AG04450 (cell line): Measurements from ENCODE around the gene TSKS. TPM values are rescaled to one million over a fixed set of nuclear protein-coding genes. Genes with fewer than 3 reads are reported as not detected.
A peak's percentile ranks its signal among the peaks of the same experiment; 100 is the strongest.
"Not testable (repeated sequence)": the region's sequence is repeated elsewhere in the genome, so short reads cannot be mapped to it uniquely, and the experiment has no call there.

Source experiments
- CTCF ChIA-PET: fragments of 300-600, 350-600 bp; formaldehyde crosslinking; extraction: SDS; loops from one replicate; lab custom pipeline; 2022; ENCODE audit warnings: antibody characterized with exemption, inconsistent platforms; lab: Charles Lee
- POLR2A ChIA-PET: fragments of 350-600 bp; formaldehyde crosslinking; extraction: SDS; loops from one replicate; lab custom pipeline; 2021; ENCODE audit warnings: antibody characterized with exemption, inconsistent platforms; lab: Yijun Ruan, JAX
- DNase-seq: peaks from one replicate; pipeline ENCODE4 v3.0.0-alpha.2; 2011; ENCODE audit warnings: low read depth, low spot score
- H3K27ac ChIP-seq: one replicate; pipeline ENCODE4 v1.5.1; 2012; ENCODE audit warnings: low read depth, low read length, control low read depth
- H3K27me3 ChIP-seq: one replicate; pipeline ENCODE4 v1.6.0; 2012; ENCODE audit warnings: low read length; ENCODE audit not compliant: control insufficient read depth, insufficient read depth
- H3K4me3 ChIP-seq: 2 replicates; pipeline ENCODE4 v1.5.1; 2011; ENCODE audit warnings: mild to moderate bottlenecking, low read depth, low read length, control low read depth
- H3K9me3 ChIP-seq: 2 replicates; pipeline ENCODE4 v1.5.1; 2012; ENCODE audit warnings: low read length; ENCODE audit not compliant: control insufficient read depth, insufficient read depth
- CTCF ChIP-seq: IDR thresholded peaks from 2 replicates; pipeline ENCODE4 v1.5.1; 2011; ENCODE audit warnings: low read depth, low read length, control low read depth, inconsistent platforms
- polyA plus RNA-seq: library from polyadenylated mRNA; depleted of rRNA; stranded (reverse); fragments of >200 nt; gene quantifications from 2 replicates; pipeline ENCODE4 v1.2.3, GENCODE V29; 2011

TSKS gene
- polyA plus RNA-seq, 1 experiment: not detected

GRCh38 chr19:49738268-49738667, 24.8 kb downstream of the TSKS start:
- no peak for DNase-seq

GRCh38 chr19:49730166-49730565, 32.9 kb downstream of the TSKS start:
- no peak for TF ChIP-seq CTCF
- Histone ChIP-seq H3K9me3 (no peaks in the 10 kb centered on the region), H3K27me3 (no peaks in the 10 kb centered on the region), H3K27ac (no peak overlapping the region), H3K4me3 (no peak overlapping the region)
- ChIA-PET CTCF (interaction anchor here (1.6 kb wide), 1 partner anchor 49 kb away, joined by 4 read pairs; no protein-coding TSS in a partner anchor), POLR2A (no interaction called here)
- no peak for DNase-seq

More at GRCh38 chr19:49738268-49738667, 24.8 kb downstream of the TSKS start:
- no peak overlapping the region for H3K4me3 ChIP-seq
- no peak for TF ChIP-seq CTCF
- no peaks in the 10 kb centered on the region for H3K27me3 ChIP-seq
- POLR2A ChIA-PET: no interaction called here
- no peak overlapping the region for H3K27ac ChIP-seq
- CTCF ChIA-PET: no interaction called here
- peaks cover 4% of the 10 kb centered on the region; the same call in 1 of the 2 replicates for H3K9me3 ChIP-seq

- CTCF ChIA-PET: interaction anchor here (0.6 to 1.4 kb wide), 3 partner anchors 10 to 67 kb away, joined by 3 to 9 read pairs (median 3); no protein-coding TSS in a partner anchor
These were observed 35.7 kb downstream of the TSKS start for GRCh38 chr19:49727217-49728030.

GRCh38 chr19:49719420-49719819, 43.7 kb downstream of the TSKS start:
- H3K27me3 ChIP-seq, H3K4me3 ChIP-seq, DNase-seq, H3K9me3 ChIP-seq, H3K27ac ChIP-seq: not testable (repeated sequence)
- POLR2A ChIA-PET: interaction anchor here (0.6 kb wide), 1 partner anchor 54 kb away, joined by 4 read pairs; no protein-coding TSS in a partner anchor
- CTCF ChIA-PET: interaction anchor here (0.6 kb wide), 2 partner anchors 47 kb away, joined by 3 read pairs; no protein-coding TSS in a partner anchor

More at GRCh38 chr19:49727217-49728030, 35.7 kb downstream of the TSKS start:
- no peak for TF ChIP-seq CTCF
- POLR2A ChIA-PET: no interaction called here
- Histone ChIP-seq H3K27ac (peak overlapping the region; percentile 39), H3K4me3 (no peak overlapping the region), H3K9me3 (no peaks in the 10 kb centered on the region), H3K27me3 (no peaks in the 10 kb centered on the region)
- no peak for DNase-seq

GRCh38 chr19:49718991-49719390, 44.1 kb downstream of the TSKS start:
- Histone ChIP-seq H3K27me3 (no peaks in the 10 kb centered on the region), H3K27ac (no peak overlapping the region), H3K9me3 (no peaks in the 10 kb centered on the region), H3K4me3 (no peak overlapping the region)
- TF ChIP-seq CTCF: no peak
- no peak for DNase-seq
- ChIA-PET CTCF (no interaction called here), POLR2A (no interaction called here)
